K562 (cell line): ENCODE measurements around the gene MZB1. TPM values are rescaled to one million over a fixed set of nuclear protein-coding genes. Genes with fewer than 3 reads are reported as not detected.

Source experiments
- ARID4B ChIP-seq: sonication (generic); formaldehyde crosslinking; IDR thresholded peaks from 2 replicates; pipeline ENCODE4 v1.8.0; 2022; ENCODE audit warnings: mild to moderate bottlenecking, missing genetic modification reagents
- ESRRB ChIP-seq: fragments of 250-450 bp; sonication (Bioruptor Pico); IDR thresholded peaks from 2 replicates; pipeline ENCODE4 v1.5.0; 2020; ENCODE audit warnings: mild to moderate bottlenecking, moderate library complexity, borderline replicate concordance
- HDAC1 ChIP-seq, 2 experiments: fragments of 450-650 bp; IDR thresholded peaks; 2 replicates each; pipeline ENCODE4 v1.6.1; 2016 to 2017; ENCODE audit warnings: inconsistent platforms in 1 of 2, mild to moderate bottlenecking in 1 of 2, moderate library complexity in 1 of 2
- HIVEP1 ChIP-seq: fragments of 250-450 bp; sonication (Bioruptor Pico); IDR thresholded peaks from 2 replicates; pipeline ENCODE4 v1.4.0; 2020; ENCODE audit warnings: mild to moderate bottlenecking
- KDM5B ChIP-seq: fragments of 200-600 bp; sonication (generic); IDR thresholded peaks from 2 replicates; pipeline ENCODE4 v1.6.1; 2012; ENCODE audit warnings: low read depth, mild to moderate bottlenecking, moderate library complexity, low read length, control low read depth, inconsistent platforms; ENCODE audit not compliant: insufficient replicate concordance
- MAX ChIP-seq: sonication (generic); formaldehyde crosslinking; IDR thresholded peaks from 2 replicates; pipeline ENCODE4 v1.9.0; 2022; ENCODE audit warnings: mild to moderate bottlenecking, missing genetic modification reagents
- MCM2 ChIP-seq: fragments of 450-650 bp; IDR thresholded peaks from 2 replicates; pipeline ENCODE4 v1.6.1; 2017; ENCODE audit warnings: low read depth, mild to moderate bottlenecking
- MXI1 ChIP-seq: IDR thresholded peaks from 2 replicates; pipeline ENCODE4 v1.6.1; 2011; ENCODE audit warnings: low read depth, mild to moderate bottlenecking, improper control_type of control experiment, low read length
- POLR2A ChIP-seq: fragments of 450-650 bp; conservative IDR thresholded peaks from 2 replicates; pipeline ENCODE4 v1.6.1; 2016
- RBM25 ChIP-seq: fragments of 200-400 bp; formaldehyde crosslinking; IDR thresholded peaks from 2 replicates; pipeline ENCODE4 v1.6.1; 2018; ENCODE audit warnings: low read length, low read depth, moderate library complexity; ENCODE audit not compliant: severe bottlenecking
- SIN3B ChIP-seq: fragments of 450-650 bp; IDR thresholded peaks from 2 replicates; pipeline ENCODE4 v1.6.1; 2017; ENCODE audit warnings: low read depth, mild to moderate bottlenecking, moderate library complexity
- TARDBP ChIP-seq: fragments of 450-650 bp; IDR thresholded peaks from 2 replicates; pipeline ENCODE4 v1.6.1; 2016
- XRCC5 ChIP-seq: fragments of 200-400 bp; formaldehyde crosslinking; IDR thresholded peaks from 2 replicates; pipeline ENCODE4 v1.6.1; 2017; ENCODE audit warnings: low read depth, mild to moderate bottlenecking, low read length
- YY1 ChIP-seq, 3 experiments: IDR thresholded peaks; 2 replicates each; pipeline ENCODE4 v1.6.1; 2011; ENCODE audit warnings: low read length in 2 of 3, mild to moderate bottlenecking in 2 of 3, moderate library complexity in 2 of 3, borderline replicate concordance in 1 of 3, control low read depth in 1 of 3, low read depth in 1 of 3; ENCODE audit not compliant: insufficient read depth in 3 of 3, insufficient replicate concordance in 2 of 3, control insufficient read depth in 1 of 3, insufficient read length in 1 of 3; ENCODE audit errors: extremely low read depth in 1 of 3
- ZNF263 ChIP-seq: sonication (generic); formaldehyde crosslinking; IDR thresholded peaks from 2 replicates; pipeline ENCODE4 v1.8.0; 2022; ENCODE audit warnings: mild to moderate bottlenecking, missing genetic modification reagents, borderline replicate concordance
- polyA plus RNA-seq, 8 experiments: library from polyadenylated mRNA; depleted of rRNA in 4 of 8; stranded (reverse) in 5 of 8; unstranded in 3 of 8; fragments of >200 nt; fragmentation: Nextera tagmentation in 2 of 8; fragmentation: Illumina TruSeq in 1 of 8; extraction: Ambion mirVana in 2 of 8; extraction: Trizol in 1 of 8; gene quantifications; 2 replicates each; pipeline versions ENCODE4 v1.2.1 to v1.2.3, GENCODE V29; 2011 to 2014; ENCODE audit warnings: inconsistent platforms in 1 of 8, missing spikeins in 1 of 8
- total RNA-seq, 7 experiments: library from RNA; depleted of rRNA in 6 of 7; stranded (reverse); fragments of >200 nt in 6 of 7; fragmentation: Illumina TruSeq in 2 of 7; extraction: Trizol in 2 of 7; gene quantifications; 2 replicates each; pipeline versions ENCODE4 v1.2.1 to v1.2.3, GENCODE V29; 2011 to 2021; ENCODE audit warnings: low replicate concordance in 1 of 7

Gene MZB1
- total and polyA plus RNA-seq, 9 of the 15 experiments (the other 6 are each of a cell fraction or from before 2014, with no cell fraction given), result 0.13 to 0.31 TPM; not detected in 7

- peak; percentile 81 for TF ChIP-seq ARID4B (CRISPR knock-in tag)
- TF ChIP-seq POLR2A, result peak; percentile 64
- TF ChIP-seq KDM5B, result peak; percentile 46
- TF ChIP-seq XRCC5, result no peak
- no peak for TF ChIP-seq ESRRB
- TF ChIP-seq HDAC1 (IDR thresholded peaks at IDR 0.05), result peak in 1 of 2 experiments; percentile 78; a peak in 2 of 4 replicates
- TF ChIP-seq HIVEP1 (CRISPR knock-in tag), result no peak
- no peak; the same call in 1 of the 2 replicates for TF ChIP-seq MAX (CRISPR knock-in tag)
- TF ChIP-seq MXI1, result no peak
- TF ChIP-seq SIN3B, result peak; percentile 35; the same call in 1 of the 2 replicates
- peak; percentile 32; the same call in 1 of the 2 replicates for TF ChIP-seq TARDBP
- peak in 2 of 3 experiments; percentile 36 to 45 for TF ChIP-seq YY1 (IDR thresholded peaks at IDR 0.05; ENCODE audit: borderline replicate concordance in 1 of 3, control insufficient read depth in 1 of 3, extremely low read depth in 1 of 3, insufficient read depth in 3 of 3, insufficient read length in 1 of 3, insufficient replicate concordance in 2 of 3, low read depth in 1 of 3, low read length in 2 of 3)
- no peak for TF ChIP-seq ZNF263 (CRISPR knock-in tag)
- no peak for TF ChIP-seq MCM2
- TF ChIP-seq RBM25, result no peak
Measured at GRCh38 chr5:139439013-139439903, 49.5 kb upstream of the MZB1 start, which contains the start of gene DNAJC18 (continued).
